CD4-positive, alpha-beta T cell (primary cell): ENCODE data around the gene SAMSN1. TPM values are rescaled to one million over a fixed set of nuclear protein-coding genes. Genes with fewer than 3 reads are reported as not detected.

ENCODE experiments used
- ATAC-seq: fragments of 200-7000 bp; cut with Tn5 transposase; one replicate; pipeline ENCODE4 v1.10.0; 2022; ENCODE audit warnings: mild to moderate bottlenecking; ENCODE audit not compliant: poor library complexity
- CTCF ChIA-PET: fragments of 350-600 bp; sonication (Branson Sonifier 250); formaldehyde crosslinking; loops from one replicate; lab custom pipeline; 2021; ENCODE audit warnings: antibody characterized with exemption, inconsistent platforms; lab: Charles Lee
- POLR2A ChIA-PET: fragments of 350-600 bp; sonication (Branson Sonifier 250); formaldehyde crosslinking; loops from one replicate; lab custom pipeline; 2021; ENCODE audit warnings: antibody characterized with exemption, inconsistent platforms; lab: Charles Lee
- DNase-seq, 14 experiments: peaks; one replicate each; pipeline ENCODE4 v3.0.0-alpha.2; 2013 to 2020; ENCODE audit warnings: mixed read lengths in 2 of 14
- H3K27ac ChIP-seq, 2 donors: one replicate each; pipeline versions ENCODE4 v1.5.1 to v1.7.0; 2013; ENCODE audit warnings: low read length in 2 of 2, low read depth in 1 of 2, mild to moderate bottlenecking in 1 of 2
- H3K27me3 ChIP-seq, 2 experiments: 1 replicate in 1 of 2; 2 replicates in 1 of 2; pipeline versions ENCODE4 v1.6.1 to v1.7.0; 2013; ENCODE audit warnings: low read length in 2 of 2, control low read depth in 1 of 2, mild to moderate bottlenecking in 1 of 2, moderate library complexity in 1 of 2; ENCODE audit not compliant: insufficient read depth in 2 of 2, control insufficient read depth in 1 of 2
- H3K36me3 ChIP-seq: one replicate; pipeline ENCODE4 v1.6.1; 2013; ENCODE audit warnings: low read length, control low read depth; ENCODE audit not compliant: insufficient read depth
- H3K4me1 ChIP-seq: one replicate; pipeline ENCODE4 v1.6.1; 2013; ENCODE audit warnings: low read length, control low read depth; ENCODE audit not compliant: insufficient read depth
- H3K4me3 ChIP-seq: one replicate; pipeline ENCODE4 v1.5.1; 2013; ENCODE audit warnings: mild to moderate bottlenecking, low read length, moderate library complexity
- H3K9me3 ChIP-seq, 2 experiments: 1 replicate in 1 of 2; 2 replicates in 1 of 2; pipeline versions ENCODE4 v1.6.1 to v1.7.0; 2013; ENCODE audit warnings: low read length in 2 of 2, mild to moderate bottlenecking in 2 of 2, control low read depth in 1 of 2, moderate library complexity in 1 of 2; ENCODE audit not compliant: control insufficient read depth in 1 of 2, insufficient read depth in 1 of 2
- H3K27ac Mint-ChIP-seq: one replicate; pipeline ENCODE4 v1.8.0; 2020; ENCODE audit warnings: mixed read lengths
- H3K27me3 Mint-ChIP-seq: one replicate; pipeline ENCODE4 v1.8.0; 2021; ENCODE audit warnings: mixed read lengths
- H3K36me3 Mint-ChIP-seq: one replicate; pipeline ENCODE4 v1.8.0; 2021; ENCODE audit warnings: low read depth, mixed read lengths
- H3K4me1 Mint-ChIP-seq: one replicate; pipeline ENCODE4 v1.8.0; 2021; ENCODE audit warnings: low read depth, mixed read lengths
- H3K4me3 Mint-ChIP-seq: one replicate; pipeline ENCODE4 v1.8.0; 2020; ENCODE audit warnings: mild to moderate bottlenecking, mixed read lengths
- H3K9me3 Mint-ChIP-seq: one replicate; pipeline ENCODE4 v1.8.0; 2020; ENCODE audit warnings: mixed read lengths
- intact Hi-C, 2 experiments: fragments of 100-400 bp; cut with DNase I in 1 of 2; cut with micrococcal nuclease in 1 of 2; formaldehyde crosslinking; loops; one replicate each; pipeline versions ENCODE4 v1.15.1 to v1.9.0; 2023 to 2025; cut with DNase I, micrococcal nuclease
- total RNA-seq, 174 experiments: library from RNA in 2 of 174; stranded (reverse) in 2 of 174; gene quantifications; one replicate each; pipeline ENCODE4 v1.2.3 and lab custom pipeline; 2021 to 2026
- TF ChIP-seq, protein P1 (sequence below): fragments of 200-600 bp; IDR thresholded peaks from one replicate; pipeline ENCODE4 v1.8.0; 2022; ENCODE audit warnings: antibody characterized with exemption, mild to moderate bottlenecking

The SAMSN1 gene
- total RNA-seq, 2 experiments from 2014 or later: 51.2 to 51.3 TPM

DNA sequence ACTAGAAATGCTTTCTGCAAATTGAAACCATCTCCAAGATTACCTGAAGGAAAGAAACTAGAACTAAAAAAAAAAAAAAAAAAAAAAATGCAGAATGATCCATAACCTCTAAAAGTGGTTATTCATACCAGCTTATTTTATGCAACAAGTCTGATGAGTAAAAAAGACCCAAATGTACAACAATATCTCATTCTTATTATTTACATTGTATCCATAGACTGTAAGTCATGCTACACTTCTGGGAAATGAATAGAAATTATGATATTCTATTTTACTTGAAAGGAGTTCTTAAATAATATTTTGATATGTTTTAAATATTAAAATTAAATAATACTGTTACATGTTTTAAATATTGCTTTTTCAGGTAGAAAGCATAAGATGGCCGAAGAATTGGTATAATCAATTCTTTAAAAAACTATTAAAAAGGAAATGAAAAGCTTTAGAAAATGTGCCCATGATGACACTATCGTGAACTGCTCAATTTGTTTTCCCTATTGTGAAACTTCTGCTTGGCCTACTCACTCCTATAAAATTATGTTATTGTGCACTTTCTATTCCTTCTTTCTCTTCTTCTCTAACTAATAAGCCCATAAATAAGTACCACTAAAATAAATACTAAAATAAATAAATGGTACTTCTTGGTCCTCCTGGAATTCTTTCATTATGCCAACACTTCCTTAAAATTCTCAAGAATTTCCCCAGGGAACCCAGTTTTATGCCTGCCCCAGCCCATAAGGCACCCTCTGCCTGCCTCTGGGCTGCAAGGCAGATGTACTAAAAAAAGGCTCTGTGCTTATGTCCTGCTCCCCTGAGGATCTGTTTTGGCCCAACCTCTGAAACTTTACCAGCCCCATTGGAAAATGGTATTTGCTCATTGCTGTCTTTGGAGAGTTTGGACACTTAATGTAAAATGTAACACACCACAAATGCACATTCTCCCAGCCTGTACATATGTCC, 18.1 kb downstream of the SAMSN1 start:
- peak overlapping the region; percentile 28 for H3K4me3 ChIP-seq
- peaks cover 12% of the 10 kb centered on the region for H3K36me3 Mint-ChIP-seq
- no peaks in the 10 kb centered on the region for H3K9me3 Mint-ChIP-seq
- CTCF ChIA-PET: interaction anchor here (0.7 kb wide), 1 partner anchor 148 kb away, joined by 3 read pairs; no protein-coding TSS in a partner anchor
- intact Hi-C loops: loop anchor here (2.0 to 10.0 kb wide), 3 partner anchors 15 to 207 kb away; no protein-coding TSS in a partner anchor
- peak overlapping the region; percentile 76 for H3K27ac Mint-ChIP-seq
- peaks cover 0 to 4% of the 10 kb centered on the region in 2 experiments for H3K9me3 ChIP-seq
- H3K4me1 ChIP-seq: peaks cover 26% of the 10 kb centered on the region
- no peaks in the 10 kb centered on the region for H3K36me3 ChIP-seq
- POLR2A ChIA-PET: interaction anchor here (0.6 to 1.3 kb wide), 3 partner anchors 8 to 102 kb away, joined by 3 to 5 read pairs (median 3); no protein-coding TSS in a partner anchor
- ATAC-seq: no peak
- no peaks in the 10 kb centered on the region for H3K27me3 Mint-ChIP-seq
- TF ChIP-seq, protein P1, sequence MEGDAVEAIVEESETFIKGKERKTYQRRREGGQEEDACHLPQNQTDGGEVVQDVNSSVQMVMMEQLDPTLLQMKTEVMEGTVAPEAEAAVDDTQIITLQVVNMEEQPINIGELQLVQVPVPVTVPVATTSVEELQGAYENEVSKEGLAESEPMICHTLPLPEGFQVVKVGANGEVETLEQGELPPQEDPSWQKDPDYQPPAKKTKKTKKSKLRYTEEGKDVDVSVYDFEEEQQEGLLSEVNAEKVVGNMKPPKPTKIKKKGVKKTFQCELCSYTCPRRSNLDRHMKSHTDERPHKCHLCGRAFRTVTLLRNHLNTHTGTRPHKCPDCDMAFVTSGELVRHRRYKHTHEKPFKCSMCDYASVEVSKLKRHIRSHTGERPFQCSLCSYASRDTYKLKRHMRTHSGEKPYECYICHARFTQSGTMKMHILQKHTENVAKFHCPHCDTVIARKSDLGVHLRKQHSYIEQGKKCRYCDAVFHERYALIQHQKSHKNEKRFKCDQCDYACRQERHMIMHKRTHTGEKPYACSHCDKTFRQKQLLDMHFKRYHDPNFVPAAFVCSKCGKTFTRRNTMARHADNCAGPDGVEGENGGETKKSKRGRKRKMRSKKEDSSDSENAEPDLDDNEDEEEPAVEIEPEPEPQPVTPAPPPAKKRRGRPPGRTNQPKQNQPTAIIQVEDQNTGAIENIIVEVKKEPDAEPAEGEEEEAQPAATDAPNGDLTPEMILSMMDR: no peak
- H3K4me3 Mint-ChIP-seq: peak overlapping the region; percentile 79
- H3K4me1 Mint-ChIP-seq: peaks cover 73% of the 10 kb centered on the region
- H3K27me3 ChIP-seq: no peaks in the 10 kb centered on the region
- H3K27ac ChIP-seq: no peak overlapping the region
- no peak for DNase-seq

DNA sequence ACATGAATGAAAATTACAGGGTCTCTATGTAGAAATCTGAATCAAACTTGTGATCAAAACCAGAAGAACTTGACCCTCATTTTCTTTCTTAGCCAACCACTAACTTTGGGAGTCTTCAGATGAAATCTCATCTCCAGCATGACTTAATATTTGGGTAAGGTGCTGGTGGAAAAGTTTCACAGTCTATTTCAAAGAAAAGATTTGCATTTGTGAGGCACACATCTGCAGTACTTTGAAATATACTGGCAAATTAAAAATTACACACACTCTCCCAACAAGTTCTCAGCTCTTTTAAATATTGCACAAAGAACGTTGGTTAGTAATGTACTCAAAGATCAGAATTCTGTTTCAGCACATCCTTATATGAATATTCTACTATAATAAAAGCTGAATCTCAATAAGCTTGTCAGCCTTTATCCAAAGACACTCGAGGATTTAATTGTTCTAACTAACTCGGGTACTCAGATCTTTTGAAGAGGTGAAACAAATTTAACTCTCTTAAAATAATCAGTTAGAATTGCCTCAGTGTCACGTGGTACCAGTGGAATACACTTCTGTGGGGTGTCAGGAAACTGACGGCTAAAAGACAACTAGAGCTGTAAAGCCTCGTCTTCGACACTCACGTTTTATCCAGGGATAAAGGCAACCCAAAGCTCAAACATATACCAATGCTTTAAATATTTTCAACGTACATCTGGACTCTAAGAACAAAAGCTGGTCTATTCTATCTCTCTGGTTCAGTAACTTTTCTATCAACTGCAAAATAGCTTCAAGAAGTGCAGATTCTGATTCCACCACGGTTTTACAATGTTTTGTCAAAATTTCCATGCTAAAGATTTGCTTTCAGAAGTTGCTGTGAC, 19.0 kb downstream of the SAMSN1 start:
- peak; percentile 62 for ATAC-seq
- peak overlapping the region; percentile 76 for H3K27ac Mint-ChIP-seq
- TF ChIP-seq, protein P1: no peak
- peak overlapping the region; percentile 79 for H3K4me3 Mint-ChIP-seq
- Histone ChIP-seq H3K4me3 (peak overlapping the region; percentile 28), H3K9me3 (peaks cover 0 to 4% of the 10 kb centered on the region in 2 experiments), H3K36me3 (no peaks in the 10 kb centered on the region), H3K27me3 (no peaks in the 10 kb centered on the region), H3K27ac (no peak overlapping the region), H3K4me1 (peaks cover 26% of the 10 kb centered on the region)
- ChIA-PET POLR2A (interaction anchor here (0.5 to 2.2 kb wide), 7 partner anchors 9 to 149 kb away, joined by 3 to 9 read pairs (median 3); no protein-coding TSS in a partner anchor), CTCF (interaction anchor here (0.7 kb wide), 1 partner anchor 147 kb away, joined by 3 read pairs; no protein-coding TSS in a partner anchor)
- H3K36me3 Mint-ChIP-seq: peaks cover 12% of the 10 kb centered on the region
- H3K4me1 Mint-ChIP-seq: peaks cover 78% of the 10 kb centered on the region
- H3K27me3 Mint-ChIP-seq: no peaks in the 10 kb centered on the region
- H3K9me3 Mint-ChIP-seq: no peaks in the 10 kb centered on the region
- intact Hi-C loops: loop anchor here (5.0 to 10.0 kb wide), 2 partner anchors 150 to 208 kb away; no protein-coding TSS in a partner anchor
- DNase-seq: peak in 3 of 14 experiments; percentile 40 to 55 (median 53)

GRCh38 chr21:14526199-14526598, 19.9 kb downstream of the SAMSN1 start:
- intact Hi-C loops: loop anchor here (5.0 to 10.0 kb wide), 2 partner anchors 151 to 209 kb away; no protein-coding TSS in a partner anchor
- Histone ChIP-seq H3K9me3 (peaks cover 0 to 4% of the 10 kb centered on the region in 2 experiments), H3K4me1 (peaks cover 25% of the 10 kb centered on the region), H3K27me3 (no peaks in the 10 kb centered on the region), H3K27ac (no peak overlapping the region), H3K4me3 (peak overlapping the region; percentile 28), H3K36me3 (no peaks in the 10 kb centered on the region)
- Mint-ChIP-seq H3K27me3 (no peaks in the 10 kb centered on the region), H3K36me3 (peaks cover 11% of the 10 kb centered on the region), H3K9me3 (no peaks in the 10 kb centered on the region), H3K27ac (peak overlapping the region; percentile 76), H3K4me1 (peaks cover 83% of the 10 kb centered on the region), H3K4me3 (peak overlapping the region; percentile 79)
- ATAC-seq: no peak
- POLR2A ChIA-PET: interaction anchor here (0.9 to 2.2 kb wide), 4 partner anchors 12 to 150 kb away, joined by 3 to 9 read pairs (median 3); no protein-coding TSS in a partner anchor
- TF ChIP-seq, protein P1: no peak
- CTCF ChIA-PET: no interaction called here
- DNase-seq: no peak
